Measurements from ENCODE around the gene THEM4.
A peak's percentile ranks its signal among the peaks of the same experiment; 100 is the strongest.

The THEM4 gene

GRCh38 chr1:151909167-151910149 is at the start of gene THEM4:
TSS of gene THEM4 (minus strand) at chr1:151909511. CDS start at chr1:151909458, 53 bp downstream.
- peak; percentile 96 for DNase-seq

GRCh38 chr1:151958959-151959358 is 49.6 kb upstream of the THEM4 start:
- no peak for DNase-seq

DNA sequence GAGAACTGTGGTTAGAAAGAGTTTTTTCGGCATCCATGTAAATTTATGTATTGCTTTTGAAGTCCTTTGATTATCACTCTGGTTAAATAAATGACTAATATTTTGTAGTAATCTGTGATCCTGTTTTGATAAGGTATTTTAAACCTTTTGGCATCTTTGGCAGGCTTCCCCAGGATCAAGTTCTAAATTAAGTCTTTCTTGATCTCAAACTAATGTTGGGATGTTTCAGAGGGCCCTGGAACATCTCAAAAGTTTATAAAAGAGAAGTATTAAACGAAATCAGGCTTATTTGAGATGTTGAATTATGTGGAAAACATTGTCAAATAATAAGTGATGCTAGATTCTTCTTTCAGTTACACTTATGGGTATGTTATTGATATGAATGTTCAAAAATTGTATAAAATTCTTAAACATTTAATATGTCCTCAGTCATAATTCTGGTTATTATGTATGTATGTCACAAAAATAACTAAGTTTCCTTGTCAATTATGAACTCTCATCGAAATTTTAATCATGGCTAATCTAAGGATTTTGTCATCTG is 47.7 kb upstream of the THEM4 start:
- DNase-seq, result no peak

- DNase-seq, result no peak
Observed at GRCh38 chr1:151953409-151954094, 44.2 kb upstream of the THEM4 start.

GRCh38 chr1:151952811-151953210 is 43.5 kb upstream of the THEM4 start:
- no peak for DNase-seq

GRCh38 chr1:151949371-151950193 is 40.3 kb upstream of the THEM4 start:
- no peak for DNase-seq

- DNase-seq, result no peak
Observed at GRCh38 chr1:151948506-151948905, 39.2 kb upstream of the THEM4 start.

GRCh38 chr1:151947140-151947539 is 37.8 kb upstream of the THEM4 start:
- no peak for DNase-seq

GRCh38 chr1:151945725-151946722 is 36.7 kb upstream of the THEM4 start:
- peak; percentile 98 for DNase-seq

DNA sequence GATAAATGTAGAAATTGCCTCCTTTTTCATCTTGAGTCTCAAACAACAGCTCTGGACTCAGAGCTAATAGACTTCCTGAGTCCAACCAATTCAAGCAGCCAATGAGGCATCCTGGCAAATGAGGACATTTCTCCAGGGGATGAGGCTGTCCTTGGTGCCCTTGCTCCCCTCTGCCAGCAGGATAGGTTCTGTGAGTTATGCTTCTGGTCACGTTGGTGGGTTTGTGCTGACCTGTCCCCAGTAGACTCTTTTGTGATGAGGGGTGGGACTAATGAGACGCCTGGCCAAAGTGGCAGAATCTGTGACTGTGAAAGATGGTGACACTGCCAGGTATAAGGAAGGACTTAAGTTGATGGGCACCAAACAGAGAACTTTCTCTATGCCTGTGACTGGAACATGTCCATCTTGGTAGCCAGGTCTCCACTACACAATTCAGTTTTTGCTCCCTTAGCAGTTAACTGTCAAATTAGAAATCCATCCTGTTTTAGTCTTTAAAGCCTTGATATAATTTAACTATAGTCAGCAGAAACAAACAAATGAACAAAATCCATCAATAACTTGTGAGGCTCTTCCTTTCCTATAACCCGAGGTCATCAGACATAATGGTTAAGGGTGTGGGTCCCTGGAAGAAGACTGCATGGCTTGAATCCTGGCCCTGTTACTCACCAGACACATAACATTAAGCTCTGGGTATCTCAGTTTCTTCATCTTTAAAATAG is 35.7 kb upstream of the THEM4 start:
- DNase-seq, result no peak

DNA sequence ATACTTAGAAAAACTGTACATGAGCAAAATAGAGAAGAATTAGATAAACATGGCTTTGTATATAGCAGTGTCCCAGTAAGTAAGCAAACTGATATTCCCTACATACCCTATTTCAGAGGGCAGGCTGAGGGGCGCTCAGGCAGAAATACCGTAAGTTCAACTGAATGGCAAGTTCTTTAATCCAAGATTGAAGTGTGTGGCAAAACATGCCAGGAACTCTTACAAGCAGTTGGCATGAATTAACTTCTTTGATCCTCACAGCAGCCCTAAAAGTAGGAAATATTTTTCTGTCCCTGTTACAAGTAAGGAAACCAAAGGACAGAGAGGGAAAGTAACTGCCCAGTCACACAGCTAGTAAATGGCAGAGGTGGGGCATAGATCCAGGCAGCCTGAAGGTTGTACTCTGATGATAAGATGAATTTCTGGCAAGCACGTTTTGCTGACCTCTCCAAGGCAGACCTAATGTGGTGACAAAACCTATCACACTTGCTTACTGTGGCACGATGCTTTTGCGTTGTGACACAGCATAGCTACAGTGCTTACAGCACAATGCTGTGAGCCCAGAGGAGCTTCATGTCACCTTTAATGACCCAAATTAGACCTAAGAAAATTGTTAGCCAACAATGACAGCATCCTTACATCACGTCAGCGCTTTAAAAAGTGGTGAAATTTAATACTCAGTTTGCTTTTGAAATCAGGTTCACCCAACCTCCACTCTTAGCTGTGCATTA is 35.0 kb upstream of the THEM4 start:
- DNase-seq, result peak; percentile 93

DNA sequence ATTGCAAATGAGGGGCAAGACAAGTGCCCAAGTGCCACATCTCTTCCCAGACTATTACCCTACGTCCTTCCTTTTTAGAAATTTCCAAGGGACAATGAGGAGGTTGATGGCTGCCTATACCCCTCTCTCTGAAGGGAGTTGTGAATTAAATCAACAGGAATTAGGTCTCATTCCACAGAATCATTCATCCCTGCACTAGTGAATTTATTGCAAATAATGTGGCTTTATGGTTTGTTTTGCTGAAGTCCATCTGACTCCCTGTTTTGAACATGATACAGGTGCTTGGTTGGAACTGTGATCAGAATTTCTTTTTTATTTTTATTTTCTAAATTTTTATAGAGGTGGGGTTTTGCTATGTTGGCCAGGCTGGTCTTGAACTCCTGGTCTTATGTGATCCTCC is 34.3 kb upstream of the THEM4 start:
- DNase-seq, result no peak

DNA sequence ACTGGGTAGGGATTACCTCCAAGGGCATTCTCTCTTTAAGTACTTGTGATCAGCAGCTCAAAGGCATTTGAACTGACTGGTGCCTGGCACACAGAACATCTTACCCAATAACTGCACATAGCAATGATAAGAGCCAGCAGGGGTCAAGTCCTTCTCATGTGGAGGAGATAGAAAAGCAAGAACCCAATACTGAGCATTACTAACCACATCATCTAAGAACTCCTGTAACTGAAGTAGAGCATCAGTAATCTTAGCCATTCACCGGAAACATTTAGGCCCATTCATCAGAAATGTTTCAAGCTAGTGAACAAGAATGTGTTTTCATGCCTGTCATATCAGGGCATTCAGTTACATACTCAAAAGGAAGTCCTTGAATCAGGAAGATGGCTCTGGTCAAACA is 33.6 kb upstream of the THEM4 start:
- DNase-seq, result peak; percentile 66

- no peak for DNase-seq
Observed at GRCh38 chr1:151940541-151940940, 31.2 kb upstream of the THEM4 start.

DNA sequence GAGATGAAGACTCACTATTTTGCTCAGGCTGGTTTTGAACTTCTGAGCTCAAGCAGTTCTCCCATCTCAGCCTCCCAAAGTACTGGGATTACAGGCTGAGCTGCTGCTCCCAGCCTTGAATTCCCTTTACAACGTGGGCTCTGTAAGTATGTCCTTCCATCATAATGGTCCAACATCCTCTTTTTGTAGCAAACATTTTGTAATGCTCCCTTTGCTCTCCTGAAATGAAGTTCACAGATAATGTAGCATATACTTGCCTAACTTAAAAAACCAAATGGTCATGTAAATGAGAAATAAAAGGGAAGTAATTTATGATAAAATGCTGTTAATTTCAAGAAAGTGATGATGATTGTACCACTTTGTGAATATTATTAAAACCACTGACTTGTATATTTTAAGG is 30.5 kb upstream of the THEM4 start:
- no peak for DNase-seq

- no peak for DNase-seq
Observed at GRCh38 chr1:151939141-151939540, 29.8 kb upstream of the THEM4 start.

GRCh38 chr1:151936653-151937052 is 27.3 kb upstream of the THEM4 start:
- DNase-seq, result no peak

DNA sequence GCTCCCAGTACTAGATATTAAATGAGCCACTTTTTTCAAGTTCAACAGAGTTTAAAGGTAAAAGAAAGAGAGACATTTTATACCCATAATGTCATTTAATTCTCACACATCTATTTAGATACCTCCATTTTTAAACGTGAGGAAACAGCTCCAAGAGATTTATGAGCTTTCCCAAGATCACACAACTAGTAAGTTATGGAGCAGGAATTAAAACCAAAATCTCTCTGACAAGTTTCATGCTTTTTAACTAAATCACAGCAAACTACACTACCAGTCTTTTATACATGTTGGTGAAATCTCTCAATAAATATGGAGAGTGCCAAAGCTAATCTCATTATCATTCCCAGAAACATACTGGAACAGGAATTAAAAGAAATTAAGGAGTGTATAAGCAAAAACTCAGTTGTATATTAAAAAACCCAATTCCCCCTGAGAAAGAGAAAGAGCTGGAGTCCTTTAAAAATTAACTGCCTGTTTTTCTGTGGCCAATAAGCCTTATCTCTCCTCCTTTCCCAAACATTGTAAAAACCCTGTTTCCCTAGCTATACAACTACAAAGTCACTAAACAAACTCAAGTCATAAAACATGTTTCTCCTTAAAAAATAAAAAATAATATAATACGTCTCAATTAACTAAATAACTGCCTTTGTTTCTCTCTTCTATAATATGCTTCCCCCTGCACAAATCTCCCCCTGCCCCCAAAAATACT is 26.7 kb upstream of the THEM4 start:
- DNase-seq, result no peak

- no peak for DNase-seq
Observed at GRCh38 chr1:151935154-151935553, 25.8 kb upstream of the THEM4 start.
